SK-N-SH treated with all-trans-retinoic acid at 6 μM for 48 hours (cell line): ENCODE data around the gene RFFL.
A peak's percentile ranks its signal among the peaks of the same experiment; 100 is the strongest.

Source experiments
- ATAC-seq: fragments of 200-7000 bp; cut with Tn5 transposase; 3 replicates; pipeline ENCODE4 v1.9.1; 2020; ENCODE audit warnings: mild to moderate bottlenecking, moderate library complexity
- ARNTL ChIP-seq: fragments of 450-650 bp; formaldehyde crosslinking; IDR thresholded peaks from 2 replicates; pipeline ENCODE4 v1.5.0; 2020; ENCODE audit warnings: low read depth, mild to moderate bottlenecking, moderate library complexity, borderline replicate concordance
- BACH2 ChIP-seq: fragments of 250-450 bp; sonication (Bioruptor Pico); IDR thresholded peaks from 2 replicates; pipeline ENCODE4 v1.9.0; 2021; ENCODE audit warnings: mild to moderate bottlenecking, borderline replicate concordance
- CREB5 ChIP-seq: fragments of 250-450 bp; sonication (Bioruptor Pico); IDR thresholded peaks from 2 replicates; pipeline ENCODE4 v1.5.1; 2020; ENCODE audit warnings: low read depth, mild to moderate bottlenecking, moderate library complexity
- CSDC2 ChIP-seq: fragments of 250-450 bp; sonication (Bioruptor Pico); IDR thresholded peaks from 2 replicates; pipeline ENCODE4 v1.5.0; 2020; ENCODE audit warnings: mild to moderate bottlenecking, moderate library complexity
- CSRNP3 ChIP-seq: fragments of 250-450 bp; sonication (Bioruptor Pico); IDR thresholded peaks from 2 replicates; pipeline ENCODE4 v1.5.1; 2021; ENCODE audit warnings: mild to moderate bottlenecking, moderate library complexity
- ESRRG ChIP-seq: fragments of 250-450 bp; sonication (Bioruptor Pico); IDR thresholded peaks from 2 replicates; pipeline ENCODE4 v1.6.1; 2021; ENCODE audit warnings: mild to moderate bottlenecking
- GLIS3 ChIP-seq: fragments of 250-450 bp; sonication (Bioruptor Pico); IDR thresholded peaks from 2 replicates; pipeline ENCODE4 v1.5.0; 2020; ENCODE audit warnings: mild to moderate bottlenecking, moderate library complexity
- OSR1 ChIP-seq: fragments of 250-450 bp; sonication (Bioruptor Pico); IDR thresholded peaks from 2 replicates; pipeline ENCODE4 v1.8.0; 2022; ENCODE audit warnings: moderate library complexity, mild to moderate bottlenecking, inconsistent platforms
- RARB ChIP-seq: fragments of 250-450 bp; sonication (Bioruptor Pico); IDR thresholded peaks from 2 replicates; pipeline ENCODE4 v1.8.0; 2021; ENCODE audit warnings: mild to moderate bottlenecking, moderate library complexity
- SNAI2 ChIP-seq: fragments of 250-450 bp; sonication (Bioruptor Pico); IDR thresholded peaks from 2 replicates; pipeline ENCODE4 v1.5.0; 2020; ENCODE audit warnings: mild to moderate bottlenecking, moderate library complexity
- TCF4 ChIP-seq: fragments of 250-450 bp; sonication (Bioruptor Pico); IDR thresholded peaks from 2 replicates; pipeline ENCODE4 v1.8.0; 2021; ENCODE audit warnings: mild to moderate bottlenecking, moderate library complexity, borderline replicate concordance
- TOX ChIP-seq: fragments of 250-450 bp; sonication (Bioruptor Pico); IDR thresholded peaks from 2 replicates; pipeline ENCODE4 v1.8.0; 2021; ENCODE audit warnings: mild to moderate bottlenecking, moderate library complexity, borderline replicate concordance
- ZC3H10 ChIP-seq: fragments of 250-450 bp; sonication (Bioruptor Pico); IDR thresholded peaks from 2 replicates; pipeline ENCODE4 v1.5.1; 2021; ENCODE audit warnings: mild to moderate bottlenecking, moderate library complexity
- ZFP3 ChIP-seq: fragments of 250-450 bp; sonication (Bioruptor Pico); IDR thresholded peaks from 2 replicates; pipeline ENCODE4 v1.5.0; 2020; ENCODE audit warnings: mild to moderate bottlenecking, moderate library complexity
- ZFP30 ChIP-seq: fragments of 450-650 bp; formaldehyde crosslinking; IDR thresholded peaks from 2 replicates; pipeline ENCODE4 v1.5.0; 2022; ENCODE audit warnings: mild to moderate bottlenecking, moderate library complexity
- ZNF565 ChIP-seq: fragments of 450-650 bp; formaldehyde crosslinking; conservative IDR thresholded peaks from 2 replicates; pipeline ENCODE4 v1.5.0; 2020; ENCODE audit warnings: low read depth, mild to moderate bottlenecking, moderate library complexity
- ZNF70 ChIP-seq: fragments of 450-650 bp; formaldehyde crosslinking; IDR thresholded peaks from 2 replicates; pipeline ENCODE4 v1.5.0; 2020; ENCODE audit warnings: mild to moderate bottlenecking, moderate library complexity
- ZNF8 ChIP-seq: fragments of 450-650 bp; formaldehyde crosslinking; IDR thresholded peaks from 2 replicates; pipeline ENCODE4 v1.5.0; 2020; ENCODE audit warnings: mild to moderate bottlenecking, moderate library complexity
- TF ChIP-seq, protein P1 (sequence below): fragments of 250-450 bp; sonication (Bioruptor Pico); IDR thresholded peaks from 2 replicates; pipeline ENCODE4 v1.8.0; 2020; ENCODE audit warnings: mild to moderate bottlenecking, moderate library complexity, borderline replicate concordance
- TF ChIP-seq, protein P2 (sequence below): fragments of 250-450 bp; sonication (Bioruptor Pico); IDR thresholded peaks from 2 replicates; pipeline ENCODE4 v1.5.0; 2020; ENCODE audit warnings: mild to moderate bottlenecking, moderate library complexity

Gene RFFL

DNA sequence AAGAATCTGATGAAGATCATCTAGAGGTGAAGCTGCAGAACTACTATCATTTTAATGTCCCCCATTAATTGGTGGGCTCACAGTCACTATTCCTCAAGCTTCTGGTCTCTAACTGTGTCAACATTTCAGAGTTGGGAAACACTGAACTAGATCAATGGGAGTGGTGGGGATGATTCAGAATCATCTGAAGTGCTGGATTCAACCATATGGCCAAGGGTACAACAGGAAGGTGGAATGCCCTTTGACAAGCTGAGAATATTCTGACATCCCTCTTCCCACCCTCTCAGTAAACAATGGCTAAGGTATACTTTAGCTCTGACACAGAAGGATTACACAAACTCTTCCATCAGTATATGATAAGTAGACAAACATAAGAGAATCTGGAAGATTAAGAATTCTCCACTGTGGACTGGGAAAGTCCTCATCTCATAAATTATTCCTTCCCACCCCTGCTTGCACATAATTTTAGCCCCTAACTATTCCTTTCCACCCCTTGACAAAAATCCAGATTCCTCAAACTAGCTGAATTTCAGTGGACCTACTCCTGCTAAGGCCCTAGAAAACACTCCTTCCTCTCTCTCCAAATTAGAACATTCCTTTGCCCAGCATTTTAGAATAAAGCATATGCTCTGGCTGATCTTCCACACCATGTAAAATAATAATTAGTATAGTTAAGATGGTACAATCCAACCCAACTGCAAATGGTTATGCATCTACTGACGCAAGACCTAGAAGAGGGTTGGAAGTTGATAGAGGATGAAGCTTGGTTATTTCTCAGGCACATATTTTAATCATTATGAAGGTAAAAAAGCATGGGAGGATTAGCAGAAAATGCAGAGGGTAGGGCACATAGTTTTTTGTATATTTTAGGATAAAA is 16.3 kb upstream of the RFFL start:
- ATAC-seq: no peak
- TF ChIP-seq CSDC2: no peak

DNA sequence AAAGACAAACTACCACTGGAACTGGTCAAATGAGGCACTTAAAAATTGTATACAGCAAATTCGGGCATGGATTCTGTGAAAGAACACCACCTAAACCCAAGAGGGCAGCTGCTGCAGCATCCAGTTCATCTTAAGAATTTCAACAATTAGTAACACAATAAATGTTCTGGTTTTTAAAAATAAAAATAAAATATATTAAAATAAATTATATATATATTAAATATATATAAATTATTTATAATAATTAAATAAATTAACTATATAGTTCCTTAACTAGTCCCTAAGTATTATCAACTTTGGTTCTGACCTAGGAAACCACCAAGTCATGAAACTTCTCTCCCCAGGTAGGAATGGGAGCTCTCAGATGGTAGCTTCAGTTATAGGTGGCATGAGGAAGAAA is 13.4 kb upstream of the RFFL start:
- TF ChIP-seq ARNTL (CRISPR knock-in tag) (no peak), TOX (CRISPR knock-in tag) (no peak), ZFP30 (no peak), ZFP3 (no peak), SNAI2 (CRISPR knock-in tag) (no peak), ZNF565 (CRISPR knock-in tag) (no peak), CSDC2 (no peak), CREB5 (CRISPR knock-in tag) (no peak), OSR1 (CRISPR knock-in tag) (no peak), ZNF70 (no peak), RARB (no peak), ESRRG (CRISPR knock-in tag) (no peak), CSRNP3 (no peak), ZC3H10 (CRISPR knock-in tag) (no peak), ZNF8 (CRISPR knock-in tag) (no peak), TCF4 (CRISPR knock-in tag) (no peak), BACH2 (CRISPR knock-in tag) (no peak), GLIS3 (no peak)
- TF ChIP-seq, protein P1, sequence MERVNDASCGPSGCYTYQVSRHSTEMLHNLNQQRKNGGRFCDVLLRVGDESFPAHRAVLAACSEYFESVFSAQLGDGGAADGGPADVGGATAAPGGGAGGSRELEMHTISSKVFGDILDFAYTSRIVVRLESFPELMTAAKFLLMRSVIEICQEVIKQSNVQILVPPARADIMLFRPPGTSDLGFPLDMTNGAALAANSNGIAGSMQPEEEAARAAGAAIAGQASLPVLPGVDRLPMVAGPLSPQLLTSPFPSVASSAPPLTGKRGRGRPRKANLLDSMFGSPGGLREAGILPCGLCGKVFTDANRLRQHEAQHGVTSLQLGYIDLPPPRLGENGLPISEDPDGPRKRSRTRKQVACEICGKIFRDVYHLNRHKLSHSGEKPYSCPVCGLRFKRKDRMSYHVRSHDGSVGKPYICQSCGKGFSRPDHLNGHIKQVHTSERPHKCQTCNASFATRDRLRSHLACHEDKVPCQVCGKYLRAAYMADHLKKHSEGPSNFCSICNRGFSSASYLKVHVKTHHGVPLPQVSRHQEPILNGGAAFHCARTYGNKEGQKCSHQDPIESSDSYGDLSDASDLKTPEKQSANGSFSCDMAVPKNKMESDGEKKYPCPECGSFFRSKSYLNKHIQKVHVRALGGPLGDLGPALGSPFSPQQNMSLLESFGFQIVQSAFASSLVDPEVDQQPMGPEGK (CRISPR knock-in tag): no peak
- TF ChIP-seq, protein P2, sequence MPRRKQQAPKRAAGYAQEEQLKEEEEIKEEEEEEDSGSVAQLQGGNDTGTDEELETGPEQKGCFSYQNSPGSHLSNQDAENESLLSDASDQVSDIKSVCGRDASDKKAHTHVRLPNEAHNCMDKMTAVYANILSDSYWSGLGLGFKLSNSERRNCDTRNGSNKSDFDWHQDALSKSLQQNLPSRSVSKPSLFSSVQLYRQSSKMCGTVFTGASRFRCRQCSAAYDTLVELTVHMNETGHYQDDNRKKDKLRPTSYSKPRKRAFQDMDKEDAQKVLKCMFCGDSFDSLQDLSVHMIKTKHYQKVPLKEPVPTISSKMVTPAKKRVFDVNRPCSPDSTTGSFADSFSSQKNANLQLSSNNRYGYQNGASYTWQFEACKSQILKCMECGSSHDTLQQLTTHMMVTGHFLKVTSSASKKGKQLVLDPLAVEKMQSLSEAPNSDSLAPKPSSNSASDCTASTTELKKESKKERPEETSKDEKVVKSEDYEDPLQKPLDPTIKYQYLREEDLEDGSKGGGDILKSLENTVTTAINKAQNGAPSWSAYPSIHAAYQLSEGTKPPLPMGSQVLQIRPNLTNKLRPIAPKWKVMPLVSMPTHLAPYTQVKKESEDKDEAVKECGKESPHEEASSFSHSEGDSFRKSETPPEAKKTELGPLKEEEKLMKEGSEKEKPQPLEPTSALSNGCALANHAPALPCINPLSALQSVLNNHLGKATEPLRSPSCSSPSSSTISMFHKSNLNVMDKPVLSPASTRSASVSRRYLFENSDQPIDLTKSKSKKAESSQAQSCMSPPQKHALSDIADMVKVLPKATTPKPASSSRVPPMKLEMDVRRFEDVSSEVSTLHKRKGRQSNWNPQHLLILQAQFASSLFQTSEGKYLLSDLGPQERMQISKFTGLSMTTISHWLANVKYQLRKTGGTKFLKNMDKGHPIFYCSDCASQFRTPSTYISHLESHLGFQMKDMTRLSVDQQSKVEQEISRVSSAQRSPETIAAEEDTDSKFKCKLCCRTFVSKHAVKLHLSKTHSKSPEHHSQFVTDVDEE (CRISPR knock-in tag): no peak
- no peak for ATAC-seq

- TF ChIP-seq TOX (CRISPR knock-in tag): no peak
- TF ChIP-seq, protein P2 (CRISPR knock-in tag): no peak
- TF ChIP-seq CSRNP3: no peak
- no peak for TF ChIP-seq OSR1 (CRISPR knock-in tag)
- TF ChIP-seq CREB5 (CRISPR knock-in tag): no peak
- TF ChIP-seq ZFP3: no peak
- TF ChIP-seq TCF4 (CRISPR knock-in tag): no peak
- TF ChIP-seq ESRRG (CRISPR knock-in tag): no peak
- ATAC-seq: peak; percentile 52; the same call in 2 of the 3 replicates
Measured at GRCh38 chr17:35074711-35075707, 11.5 kb upstream of the RFFL start.
